ENCODE results near the gene AK3. TPM values are rescaled to one million over a fixed set of nuclear protein-coding genes. Genes with fewer than 3 reads are reported as not detected.

AK3 gene
- total RNA-seq, 4 donors from 2014 or later, result 89.6 to 184 (median 109) TPM

- no peak for TF ChIP-seq CTCF (IDR thresholded peaks at IDR 0.05; ENCODE audit: low read depth)
Measured at GRCh38 chr9:4742246-4742645, 1.2 kb upstream of the AK3 start.

- no peak for TF ChIP-seq CTCF (IDR thresholded peaks at IDR 0.05; ENCODE audit: low read depth)
Measured at GRCh38 chr9:4741365-4742089, 525 bp upstream of the AK3 start.

- TF ChIP-seq CTCF (IDR thresholded peaks at IDR 0.05; ENCODE audit: low read depth), result no peak
Measured at GRCh38 chr9:4740388-4740637, 689 bp downstream of the AK3 start.

GRCh38 chr9:4739587-4740387 lies 1.2 kb downstream of the AK3 start:
- TF ChIP-seq CTCF (IDR thresholded peaks at IDR 0.05; ENCODE audit: low read depth), result no peak

- TF ChIP-seq CTCF (IDR thresholded peaks at IDR 0.05; ENCODE audit: low read depth), result no peak
Measured at GRCh38 chr9:4738866-4739586, 2.0 kb downstream of the AK3 start.

- TF ChIP-seq CTCF (IDR thresholded peaks at IDR 0.05; ENCODE audit: low read depth), result no peak
Measured at GRCh38 chr9:4734150-4734549, 6.9 kb downstream of the AK3 start.

- no peak for TF ChIP-seq CTCF (IDR thresholded peaks at IDR 0.05; ENCODE audit: low read depth)
Measured at GRCh38 chr9:4732890-4733289, 8.1 kb downstream of the AK3 start.
